HG03558 (cell line): ENCODE data around the gene ZNF442.
"Not testable (repeated sequence)": the region's sequence is repeated elsewhere in the genome, so short reads cannot be mapped to it uniquely, and the experiment has no call there.

Experiments used
- ATAC-seq: cut with Tn5 transposase; IDR thresholded peaks from one replicate; pipeline ENCODE4 v1.9.1; 2021; ENCODE audit warnings: moderate number of reproducible peaks; ENCODE audit not compliant: unreplicated experiment; ENCODE audit errors: extremely low read depth

The ZNF442 gene

GRCh38 chr19:12331211-12331941 is 34.1 kb downstream of the ZNF442 start:
- ATAC-seq = no peak

GRCh38 chr19:12330340-12330739 is 35.1 kb downstream of the ZNF442 start:
- no peak for ATAC-seq

GRCh38 chr19:12325690-12326089 is 39.8 kb downstream of the ZNF442 start:
- ATAC-seq = no peak

- ATAC-seq = no peak
Observed at GRCh38 chr19:12318782-12319413, 46.6 kb downstream of the ZNF442 start.

- no peak for ATAC-seq
Observed at GRCh38 chr19:12314553-12314952, 50.9 kb downstream of the ZNF442 start.

- not testable (repeated sequence) for ATAC-seq
Observed at GRCh38 chr19:12308891-12309290, 56.6 kb downstream of the ZNF442 start.
